Dendritic cell treated with granulocyte-macrophage colony-stimulating factor and Interleukin-4, amounts not matched to agents 40 ng/mL and 50 ng/mL, for 4 days (primary cell): Measurements from ENCODE around the gene SLC49A4.

Source experiments
- H3K27ac Mint-ChIP-seq: one replicate; pipeline ENCODE4 v1.8.0; 2022; ENCODE audit warnings: mild to moderate bottlenecking, mixed read lengths
- H3K27me3 Mint-ChIP-seq: one replicate; pipeline ENCODE4 v1.8.0; 2022; ENCODE audit warnings: mild to moderate bottlenecking, mixed read lengths
- H3K36me3 Mint-ChIP-seq: one replicate; pipeline ENCODE4 v1.8.0; 2022; ENCODE audit warnings: low read depth, mixed read lengths
- H3K4me1 Mint-ChIP-seq: one replicate; pipeline ENCODE4 v1.8.0; 2022; ENCODE audit warnings: low read depth, mixed read lengths
- H3K4me3 Mint-ChIP-seq: one replicate; pipeline ENCODE4 v1.8.0; 2022; ENCODE audit warnings: mild to moderate bottlenecking, moderate library complexity, mixed read lengths
- H3K9me3 Mint-ChIP-seq: one replicate; pipeline ENCODE4 v1.8.0; 2022; ENCODE audit warnings: mixed read lengths
- intact Hi-C: fragments of 100-400 bp; cut with micrococcal nuclease; formaldehyde crosslinking; loops from one replicate; pipeline ENCODE4 v1.15.0; 2022

Gene SLC49A4

DNA sequence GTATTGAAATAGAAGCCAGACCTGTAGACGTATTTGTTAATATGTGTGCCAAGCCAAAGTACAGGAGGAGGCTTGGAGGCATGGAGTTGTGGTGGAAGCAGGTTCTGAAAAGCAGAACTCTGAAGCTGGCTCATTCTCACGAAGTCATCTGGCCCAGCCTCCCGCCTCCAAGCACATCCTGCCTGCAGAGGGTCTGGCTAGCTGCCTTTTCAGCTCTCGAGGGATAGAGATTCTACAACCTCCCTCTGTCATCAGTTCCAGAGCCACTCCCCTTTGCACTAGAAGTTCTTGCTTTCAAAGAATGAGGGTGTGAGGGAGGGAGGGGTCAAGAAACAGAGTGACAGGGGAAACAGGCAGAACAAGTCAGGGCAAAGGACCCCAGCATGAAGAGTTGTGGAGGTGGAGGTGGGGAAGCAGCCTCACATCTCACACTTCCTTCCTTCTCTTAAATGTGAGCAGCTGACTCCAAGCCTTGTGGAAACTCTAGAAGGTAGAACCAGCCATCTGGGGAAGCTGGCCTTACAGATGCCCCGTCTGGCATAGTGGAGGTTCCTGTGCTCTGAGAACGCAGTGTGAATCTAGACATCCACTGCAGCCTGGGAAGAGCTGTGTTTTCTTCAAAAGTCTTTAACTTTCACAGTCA, 95.3 kb downstream of the SLC49A4 start:
- no peaks in the 10 kb centered on the region for H3K9me3 Mint-ChIP-seq
- no peak overlapping the region for H3K4me3 Mint-ChIP-seq
- H3K27me3 Mint-ChIP-seq, result no peaks in the 10 kb centered on the region
- H3K4me1 Mint-ChIP-seq, result peaks cover 22% of the 10 kb centered on the region
- H3K27ac Mint-ChIP-seq, result no peak overlapping the region
- peaks cover 46% of the 10 kb centered on the region for H3K36me3 Mint-ChIP-seq
- intact Hi-C loops, result no loop called here

DNA sequence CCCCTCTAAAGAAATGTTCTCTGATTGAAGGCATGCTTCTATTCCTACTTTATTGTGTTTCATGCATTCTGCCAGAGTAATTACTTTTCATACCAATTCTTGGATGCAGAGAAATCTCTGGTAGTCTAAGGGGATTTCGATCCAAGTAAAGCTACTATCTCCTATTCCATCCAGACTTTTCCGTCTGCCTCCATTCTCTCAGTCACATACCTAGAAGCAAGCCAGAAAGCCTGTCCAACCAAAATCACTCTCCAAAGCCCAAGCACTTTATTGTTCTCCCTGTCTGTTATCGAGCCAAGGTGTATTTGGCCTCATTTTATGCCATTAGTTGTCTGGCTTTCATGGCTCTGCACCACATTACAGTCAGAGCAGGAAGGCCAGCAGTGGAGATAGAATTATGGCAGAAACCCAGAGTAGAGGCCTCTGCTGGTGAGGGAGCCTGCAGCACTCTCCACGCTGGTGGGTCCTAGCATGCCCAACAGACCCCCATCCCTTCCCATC, 95.9 kb downstream of the SLC49A4 start:
- intact Hi-C loops, result no loop called here
- Mint-ChIP-seq H3K36me3 (peaks cover 40% of the 10 kb centered on the region), H3K4me1 (peaks cover 22% of the 10 kb centered on the region), H3K9me3 (no peaks in the 10 kb centered on the region), H3K27ac (no peak overlapping the region), H3K27me3 (no peaks in the 10 kb centered on the region), H3K4me3 (no peak overlapping the region)

DNA sequence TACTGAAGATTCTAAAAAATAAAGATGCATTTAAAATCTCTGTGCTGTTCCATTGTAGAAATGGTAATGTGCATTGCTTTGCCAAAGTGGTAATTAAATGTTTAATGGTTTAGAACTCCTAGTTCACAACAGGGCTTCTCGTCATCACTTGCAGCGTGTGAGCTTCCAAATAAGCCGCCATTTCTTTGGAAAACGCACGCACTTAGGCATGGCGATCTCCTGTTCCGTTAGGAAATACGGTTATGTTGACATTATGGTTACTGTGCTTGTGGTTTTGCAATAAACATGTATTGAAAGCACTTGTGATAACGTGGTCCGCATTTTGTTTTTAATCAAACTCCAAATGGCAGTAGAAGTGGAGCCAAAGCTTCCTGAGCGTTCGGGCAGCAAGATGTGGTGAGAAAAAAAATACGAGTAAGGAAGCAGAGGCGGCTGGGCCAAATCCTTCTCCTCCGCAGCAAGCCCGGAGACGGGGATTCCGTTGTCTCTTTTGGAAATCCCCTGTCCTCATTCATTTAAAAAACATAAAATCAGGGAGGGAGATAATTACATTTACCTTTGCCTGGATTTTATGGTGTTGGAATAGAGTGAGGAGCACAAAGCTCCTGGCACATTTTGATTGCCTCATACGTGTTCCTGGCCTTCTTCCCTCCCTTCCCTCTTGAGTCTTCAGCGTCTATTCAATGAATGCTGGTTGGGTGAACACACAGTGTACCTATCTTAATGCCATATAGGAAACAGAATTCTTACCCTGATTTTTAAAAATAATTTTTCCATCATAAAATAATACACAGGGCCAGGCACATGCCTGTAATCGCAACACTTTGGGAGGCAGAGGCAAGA, 97.5 kb downstream of the SLC49A4 start:
- Mint-ChIP-seq H3K4me1 (peaks cover 22% of the 10 kb centered on the region), H3K4me3 (no peak overlapping the region), H3K27ac (no peak overlapping the region), H3K36me3 (peaks cover 27% of the 10 kb centered on the region), H3K9me3 (no peaks in the 10 kb centered on the region), H3K27me3 (peaks cover 2% of the 10 kb centered on the region)
- intact Hi-C loops, result no loop called here

DNA sequence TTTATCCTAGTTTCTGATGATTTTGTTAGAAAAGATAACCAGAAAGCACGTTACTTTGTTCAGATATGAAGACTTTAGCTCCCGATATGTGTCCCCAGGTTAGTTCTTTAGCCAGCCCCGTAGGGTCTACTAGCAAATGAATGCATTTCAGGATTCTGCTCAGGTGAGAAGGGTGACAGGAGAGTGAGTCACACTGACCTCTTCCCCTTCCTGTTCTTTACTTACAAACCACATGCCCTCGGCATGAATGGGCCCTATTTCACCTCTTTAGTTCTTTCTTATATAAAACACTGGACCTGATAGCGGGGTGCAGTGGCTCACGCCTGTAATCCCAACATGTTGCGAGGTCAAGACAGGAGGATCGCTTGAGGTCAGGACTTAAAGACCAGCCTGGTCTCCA, 98.4 kb downstream of the SLC49A4 start:
- no peaks in the 10 kb centered on the region for H3K9me3 Mint-ChIP-seq
- peaks cover 17% of the 10 kb centered on the region for H3K36me3 Mint-ChIP-seq
- H3K4me1 Mint-ChIP-seq, result peaks cover 21% of the 10 kb centered on the region
- no peak overlapping the region for H3K4me3 Mint-ChIP-seq
- peaks cover 2% of the 10 kb centered on the region for H3K27me3 Mint-ChIP-seq
- no peak overlapping the region for H3K27ac Mint-ChIP-seq
- intact Hi-C loops, result no loop called here

DNA sequence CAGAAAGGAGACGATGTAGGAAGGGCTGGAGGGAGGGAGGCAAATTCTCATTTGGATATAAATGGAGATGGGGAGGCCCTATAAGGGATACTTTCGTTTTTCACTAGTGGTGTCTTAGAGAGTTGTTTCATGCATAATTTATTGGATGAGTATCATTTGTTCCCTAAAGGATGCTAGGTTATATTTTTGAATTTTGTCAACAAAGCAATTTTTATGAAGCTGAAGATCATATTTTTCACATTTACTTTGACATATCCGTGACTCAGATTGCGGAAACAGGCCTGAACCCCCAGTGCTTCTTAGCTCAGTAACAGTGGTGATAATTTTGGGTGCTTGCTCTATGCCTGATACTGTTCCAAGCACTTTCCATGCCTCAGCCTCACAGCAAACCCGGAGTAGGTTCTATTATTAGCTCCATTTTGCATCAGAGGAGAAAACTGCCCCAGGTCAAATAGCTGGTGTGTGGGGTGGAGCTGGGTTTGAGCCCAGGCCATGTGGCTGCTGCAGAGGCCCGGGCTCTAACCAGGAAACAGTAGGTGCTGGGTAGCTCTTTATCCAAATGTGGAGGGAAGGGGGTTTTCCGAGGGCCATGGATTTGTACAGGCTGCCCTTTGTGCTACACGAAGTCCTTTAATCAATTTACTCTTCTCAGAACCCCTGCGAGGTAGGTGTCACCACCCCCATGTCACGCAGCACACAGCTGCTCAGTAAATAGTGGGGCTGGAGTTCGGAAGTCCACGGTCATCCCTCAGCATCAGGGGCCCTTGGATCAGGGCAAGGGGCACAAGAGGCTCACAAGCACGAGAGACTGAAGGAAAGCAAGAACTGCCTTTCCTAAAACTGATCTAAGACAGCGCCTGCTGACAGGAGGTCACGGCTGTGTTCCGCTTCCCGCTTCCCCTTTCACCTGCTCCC, 99.1 kb downstream of the SLC49A4 start:
- Mint-ChIP-seq H3K27ac (no peak overlapping the region), H3K9me3 (no peaks in the 10 kb centered on the region), H3K4me3 (no peak overlapping the region)

DNA sequence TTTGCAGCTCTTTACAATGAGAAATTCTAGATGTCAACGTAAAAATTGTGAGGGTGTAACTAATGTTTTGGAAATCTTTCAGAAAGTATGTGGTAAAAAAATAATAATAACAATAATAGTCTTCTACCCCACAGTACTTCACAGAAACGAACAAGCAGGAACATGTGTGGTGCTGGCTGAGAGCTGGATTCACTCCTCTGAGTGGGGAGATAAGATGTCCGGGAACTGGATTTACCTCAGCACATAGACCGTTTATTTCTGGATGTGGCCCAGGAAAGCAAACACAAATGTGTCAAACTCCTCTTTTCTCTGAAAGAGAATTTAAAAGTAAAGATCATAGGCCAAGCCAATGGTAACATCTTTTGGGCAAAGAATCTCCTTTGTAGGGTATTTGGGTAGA, 103.4 kb downstream of the SLC49A4 start:
- Mint-ChIP-seq H3K9me3 (no peaks in the 10 kb centered on the region), H3K4me3 (no peak overlapping the region), H3K36me3 (no peaks in the 10 kb centered on the region), H3K27ac (no peak overlapping the region), H3K4me1 (peaks cover 3% of the 10 kb centered on the region), H3K27me3 (peaks cover 4% of the 10 kb centered on the region)
- intact Hi-C loops, result no loop called here

More for the DNA sequence above, 99.1 kb downstream of the SLC49A4 start:
- Mint-ChIP-seq H3K27me3 (peaks cover 2% of the 10 kb centered on the region), H3K36me3 (peaks cover 11% of the 10 kb centered on the region), H3K4me1 (peaks cover 14% of the 10 kb centered on the region)
- intact Hi-C loops, result no loop called here

DNA sequence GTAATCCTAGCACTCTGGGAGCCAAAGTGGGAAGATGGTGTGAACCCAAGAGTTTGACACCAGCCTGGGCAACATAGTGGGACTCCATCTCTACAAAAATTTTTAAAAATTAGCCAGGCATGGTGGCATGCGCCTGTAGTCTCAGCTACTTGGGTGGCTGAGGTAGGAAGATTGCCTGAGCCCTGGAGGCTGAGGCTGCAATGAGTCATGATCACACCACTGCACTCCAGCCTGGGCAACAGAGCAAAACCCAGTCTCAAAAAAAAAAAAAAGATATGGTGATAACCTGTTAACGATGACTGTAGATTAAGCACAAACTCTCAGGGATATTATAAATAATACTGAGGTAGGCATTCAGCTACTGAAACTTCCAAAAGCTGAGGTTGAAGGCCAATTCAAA, 107.5 kb downstream of the SLC49A4 start:
- Mint-ChIP-seq H3K27ac (no peak overlapping the region), H3K36me3 (no peaks in the 10 kb centered on the region), H3K4me1 (no peaks in the 10 kb centered on the region), H3K27me3 (peaks cover 5% of the 10 kb centered on the region), H3K9me3 (no peaks in the 10 kb centered on the region), H3K4me3 (no peak overlapping the region)
- intact Hi-C loops, result no loop called here

DNA sequence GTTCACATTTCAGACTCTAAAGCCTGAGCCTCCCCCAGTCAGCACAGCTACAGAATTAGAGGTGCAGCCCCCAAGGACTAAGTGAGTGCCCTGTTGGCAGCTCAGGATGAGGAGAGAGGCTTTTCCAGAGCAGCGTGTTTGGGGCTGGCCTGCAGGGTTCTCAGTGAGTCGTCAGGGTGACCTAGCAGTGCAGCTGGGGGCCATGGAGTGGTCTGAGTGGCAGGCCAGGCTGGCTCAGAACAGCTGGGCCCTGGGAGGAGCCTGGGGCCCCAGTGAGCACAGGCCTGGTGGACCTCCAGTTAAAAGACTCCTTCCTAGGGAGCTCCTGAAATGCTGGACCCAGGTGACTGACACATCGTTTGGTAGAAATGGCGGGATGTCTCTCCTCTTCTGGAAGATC, 108.3 kb downstream of the SLC49A4 start:
- Mint-ChIP-seq H3K36me3 (no peaks in the 10 kb centered on the region), H3K27ac (no peak overlapping the region), H3K4me1 (no peaks in the 10 kb centered on the region), H3K4me3 (no peak overlapping the region), H3K9me3 (no peaks in the 10 kb centered on the region), H3K27me3 (peaks cover 5% of the 10 kb centered on the region)
- intact Hi-C loops, result no loop called here

DNA sequence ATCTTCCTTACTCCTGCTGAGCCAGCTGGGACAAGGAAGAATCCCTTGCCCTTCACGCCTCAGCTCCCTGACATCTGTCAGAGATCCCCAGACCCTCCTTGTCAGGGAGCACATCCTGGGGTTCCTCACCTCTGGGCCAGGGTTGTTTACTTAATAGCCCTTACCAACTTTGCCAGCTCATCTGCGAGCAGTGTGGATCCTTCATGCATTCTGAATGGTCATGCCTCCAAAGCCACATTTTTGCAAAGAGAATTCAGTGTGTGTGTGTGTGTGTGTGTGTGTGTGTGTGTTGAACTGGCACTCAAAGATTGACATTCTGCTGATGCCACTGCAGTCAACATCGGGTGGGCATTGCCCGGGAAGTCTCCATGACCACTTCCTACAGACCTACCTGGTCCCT, 112.6 kb downstream of the SLC49A4 start:
- Mint-ChIP-seq H3K9me3 (no peaks in the 10 kb centered on the region), H3K4me1 (no peaks in the 10 kb centered on the region)

DNA sequence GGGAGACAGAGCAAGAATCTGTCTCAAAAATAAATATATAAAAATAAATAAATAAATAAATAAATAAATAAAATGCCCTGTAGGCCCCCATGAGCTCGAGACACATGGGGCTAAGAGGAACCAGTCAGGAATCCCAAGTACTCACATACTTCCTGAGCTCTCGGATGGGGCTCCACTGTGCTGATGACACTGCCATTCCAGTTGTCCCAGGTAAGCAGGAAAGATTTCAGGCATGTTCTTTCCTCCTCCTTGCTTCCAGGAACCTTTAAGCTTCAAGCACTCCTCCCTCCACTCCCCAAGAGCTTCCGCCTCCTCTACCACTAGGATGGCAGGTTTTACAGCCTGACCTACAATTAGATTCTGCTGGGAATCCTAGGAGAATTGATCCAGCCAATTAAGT, 113.4 kb downstream of the SLC49A4 start:
- H3K9me3 Mint-ChIP-seq, result no peaks in the 10 kb centered on the region
- peaks cover 23% of the 10 kb centered on the region for H3K27me3 Mint-ChIP-seq
- H3K36me3 Mint-ChIP-seq, result no peaks in the 10 kb centered on the region
- intact Hi-C loops, result no loop called here
- H3K4me1 Mint-ChIP-seq, result no peaks in the 10 kb centered on the region
- H3K27ac Mint-ChIP-seq, result no peak overlapping the region
- H3K4me3 Mint-ChIP-seq, result no peak overlapping the region

More for the DNA sequence above, 112.6 kb downstream of the SLC49A4 start:
- Mint-ChIP-seq H3K4me3 (no peak overlapping the region), H3K36me3 (no peaks in the 10 kb centered on the region), H3K27ac (no peak overlapping the region), H3K27me3 (peaks cover 19% of the 10 kb centered on the region)
- intact Hi-C loops, result no loop called here

DNA sequence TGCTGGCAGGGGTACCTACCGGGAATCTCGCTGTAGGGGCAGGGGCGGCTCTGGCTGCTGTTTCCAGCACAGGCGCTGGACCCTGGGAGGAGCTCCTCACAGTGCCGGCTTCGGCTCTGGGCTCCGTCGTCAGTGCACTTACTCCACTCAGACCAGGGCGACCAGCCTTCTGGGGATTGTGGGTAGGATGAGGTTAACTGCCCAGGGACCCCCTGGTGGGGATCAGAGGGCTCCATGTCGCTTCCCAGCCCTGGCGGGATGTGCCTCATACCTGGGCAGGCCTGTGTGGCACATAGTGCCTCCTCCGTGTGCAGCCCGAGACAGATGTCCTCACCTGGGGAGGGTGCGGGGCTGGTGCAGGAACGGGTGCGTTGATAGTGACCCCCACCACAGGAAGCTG, 117.0 kb downstream of the SLC49A4 start:
- no peak overlapping the region for H3K4me3 Mint-ChIP-seq
- no peaks in the 10 kb centered on the region for H3K9me3 Mint-ChIP-seq
- H3K36me3 Mint-ChIP-seq, result no peaks in the 10 kb centered on the region
- no peaks in the 10 kb centered on the region for H3K4me1 Mint-ChIP-seq
- no peak overlapping the region for H3K27ac Mint-ChIP-seq
- intact Hi-C loops, result no loop called here
- H3K27me3 Mint-ChIP-seq, result peaks cover 50% of the 10 kb centered on the region

DNA sequence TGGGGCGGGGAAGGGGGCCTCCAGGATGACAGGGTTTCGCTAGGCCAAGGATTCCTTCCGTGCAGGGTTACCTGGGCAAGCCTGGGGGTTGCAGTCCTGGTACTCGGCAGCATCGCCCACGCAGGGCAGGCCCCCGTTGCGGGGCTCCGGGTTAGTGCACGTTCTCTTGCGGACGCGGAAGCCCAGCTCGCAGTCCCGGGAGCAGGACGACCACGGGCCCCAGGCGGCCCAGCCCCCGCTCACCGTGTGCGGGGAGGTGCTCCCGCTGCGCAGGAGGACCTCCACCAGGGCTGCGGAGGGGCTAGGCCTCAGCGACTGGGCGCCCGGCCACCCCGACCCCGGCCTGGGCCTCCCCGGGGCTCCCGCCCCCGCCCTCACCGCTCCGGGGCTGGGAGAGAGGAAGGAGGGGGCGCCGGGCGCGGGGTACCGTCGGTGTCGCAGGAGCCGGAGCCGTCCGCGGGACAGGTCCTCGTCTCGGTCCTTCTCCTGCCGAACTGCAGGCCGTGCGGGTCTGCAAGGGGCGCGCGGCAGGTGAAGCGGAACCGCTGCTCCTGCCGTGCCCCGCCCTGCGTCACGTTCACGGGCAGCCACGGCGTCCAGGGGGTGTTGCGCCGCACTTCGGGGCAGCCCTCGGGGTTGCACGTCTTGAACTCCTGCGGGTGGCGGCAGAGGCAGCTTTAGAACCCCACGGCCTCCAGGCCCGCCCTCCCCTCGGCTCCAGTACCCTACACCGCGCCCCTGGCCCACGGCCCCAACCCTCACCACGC, 118.1 kb downstream of the SLC49A4 start:
- intact Hi-C loops, result no loop called here
- Mint-ChIP-seq H3K4me3 (peak overlapping the region; percentile 38), H3K27ac (no peak overlapping the region), H3K36me3 (no peaks in the 10 kb centered on the region), H3K4me1 (no peaks in the 10 kb centered on the region), H3K9me3 (no peaks in the 10 kb centered on the region), H3K27me3 (peaks cover 54% of the 10 kb centered on the region)

DNA sequence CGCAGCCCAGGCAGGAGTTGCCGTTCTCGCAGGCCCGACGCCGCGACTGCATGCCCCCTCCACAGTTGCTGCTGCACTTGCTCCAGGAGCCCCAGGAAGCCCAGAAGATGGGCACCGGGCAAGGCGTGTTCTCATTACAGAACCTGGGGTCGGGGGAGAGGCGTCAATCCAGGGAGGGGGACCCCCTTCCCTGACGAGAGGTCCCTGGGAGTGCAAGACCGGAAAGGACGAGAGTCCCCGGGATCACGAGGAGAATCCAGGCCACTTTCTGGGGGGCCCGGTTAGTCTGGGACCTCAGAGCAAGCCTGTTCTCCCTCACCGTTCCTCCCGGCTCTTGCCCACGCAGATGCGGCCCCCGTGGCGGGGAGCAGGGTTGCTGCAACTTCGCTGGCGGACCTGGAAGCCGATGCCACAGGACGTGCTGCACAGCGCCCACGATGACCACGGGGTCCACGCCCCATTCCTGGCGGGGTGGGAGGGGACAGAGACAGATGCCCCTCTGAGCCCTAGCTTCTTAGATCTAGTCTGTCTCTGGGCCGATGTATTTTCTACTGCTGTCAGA, 118.8 kb downstream of the SLC49A4 start:
- peaks cover 60% of the 10 kb centered on the region for H3K27me3 Mint-ChIP-seq

More for the DNA sequence above, 118.8 kb downstream of the SLC49A4 start:
- Mint-ChIP-seq H3K36me3 (no peaks in the 10 kb centered on the region), H3K4me3 (no peak overlapping the region), H3K27ac (no peak overlapping the region), H3K4me1 (no peaks in the 10 kb centered on the region), H3K9me3 (no peaks in the 10 kb centered on the region)
- intact Hi-C loops, result no loop called here
